HCT116 (cell line): ENCODE results near the gene IRF3. TPM values are rescaled to one million over a fixed set of nuclear protein-coding genes. Genes with fewer than 3 reads are reported as not detected.

Source experiments
- ATAC-seq: fragments of 200-7000 bp; cut with Tn5 transposase; 2 replicates; pipeline ENCODE4 v1.9.1; 2020; ENCODE audit warnings: mild to moderate bottlenecking, moderate library complexity
- BruUV-seq: library from RNA; stranded (reverse); fragments of 400-500 nt; replicated peaks from 2 replicates; lab custom pipeline; 2021; lab: Mats Ljungman, UMichigan
- CTCF ChIA-PET: fragments of 300-600 bp; sonication (Branson Sonifier 250); formaldehyde crosslinking; loops from one replicate; lab custom pipeline; 2021; ENCODE audit warnings: antibody characterized with exemption; lab: Charles Lee
- POLR2A ChIA-PET: fragments of 300-600, 350-600 bp; sonication (Branson Sonifier 250); formaldehyde crosslinking; loops from one replicate; lab custom pipeline; 2021; ENCODE audit warnings: antibody characterized with exemption; lab: Charles Lee
- RAD21 ChIA-PET, 2 experiments: fragments of 300-600 bp; sonication (Branson Sonifier 250); formaldehyde crosslinking; loops; one replicate each; lab custom pipeline; 2023; ENCODE audit warnings: low total read pairs in 2 of 2; ENCODE audit not compliant: uncharacterized antibody in 2 of 2, unreplicated experiment in 2 of 2, low non-redundant PET in 1 of 2; lab: Charles Lee
- DNase-seq: peaks from one replicate; pipeline ENCODE4 v3.0.0-alpha.2; 2010; ENCODE audit warnings: low read depth, low spot score
- H2AFZ ChIP-seq: fragments of 200-600 bp; shearing (Covaris generic), sonication (generic); 2 replicates; pipeline ENCODE4 v1.6.1; 2017; ENCODE audit warnings: low read depth, mixed run types, mixed read lengths, antibody characterized with exemption, low read length; ENCODE audit not compliant: poor library complexity, severe bottlenecking
- H3K27ac ChIP-seq: 2 replicates; pipeline ENCODE4 v1.5.1; 2012; ENCODE audit warnings: low read depth, low read length
- H3K27me3 ChIP-seq: fragments of 200-600 bp; sonication (generic); 2 replicates; pipeline ENCODE4 v1.6.1; 2016; ENCODE audit warnings: mixed run types, low read length, mixed read lengths; ENCODE audit not compliant: insufficient read depth
- H3K36me3 ChIP-seq, 2 experiments: fragments of 200-500 bp in 1 of 2; fragments of 200-600 bp in 1 of 2; sonication (Bioruptor generic) in 1 of 2; sonication (generic) in 1 of 2; 2 replicates each; pipeline versions ENCODE4 v1.5.1 to v1.6.1; 2014 to 2016; ENCODE audit warnings: low read length in 2 of 2, inconsistent platforms in 1 of 2, mixed read lengths in 1 of 2, mixed run types in 1 of 2; ENCODE audit not compliant: insufficient read depth in 2 of 2, control insufficient read depth in 1 of 2
- H3K4me1 ChIP-seq, 2 experiments: fragments of 200-600 bp in 1 of 2; sonication (generic) in 1 of 2; 2 replicates each; pipeline versions ENCODE4 v1.5.1 to v1.6.1; 2012 to 2017; ENCODE audit warnings: low read length in 2 of 2, inconsistent platforms in 1 of 2, mild to moderate bottlenecking in 1 of 2, mixed read lengths in 1 of 2, mixed run types in 1 of 2, moderate library complexity in 1 of 2; ENCODE audit not compliant: insufficient read depth in 2 of 2, control insufficient read depth in 1 of 2
- H3K4me2 ChIP-seq: fragments of 200-600 bp; sonication (generic); 2 replicates; pipeline ENCODE4 v1.6.1; 2017; ENCODE audit warnings: mixed run types, low read length, mixed read lengths
- H3K4me3 ChIP-seq, 2 experiments: fragments of 200-600 bp in 1 of 2; sonication (generic) in 1 of 2; replicated peaks in 1 of 2; 2 replicates each; pipeline ENCODE4 v1.5.1; 2011 to 2016; ENCODE audit warnings: low read length in 2 of 2, control low read depth in 1 of 2, low read depth in 1 of 2, mild to moderate bottlenecking in 1 of 2, mixed read lengths in 1 of 2, mixed run types in 1 of 2
- H3K79me2 ChIP-seq: fragments of 200-600 bp; sonication (generic); 2 replicates; pipeline ENCODE4 v1.6.1; 2017; ENCODE audit warnings: mild to moderate bottlenecking, mixed run types, low read length, moderate library complexity, mixed read lengths; ENCODE audit not compliant: insufficient read depth
- H3K9ac ChIP-seq: fragments of 200-600 bp; sonication (generic); 2 replicates; pipeline ENCODE4 v1.6.1; 2016; ENCODE audit warnings: low read length, mixed read lengths
- H3K9me2 ChIP-seq: fragments of 200-600 bp; sonication (generic), shearing (Covaris generic); 2 replicates; pipeline ENCODE4 v1.6.1; 2017; ENCODE audit warnings: mixed run types, mild to moderate bottlenecking, moderate library complexity; ENCODE audit not compliant: insufficient read depth
- H3K9me3 ChIP-seq, 2 experiments: fragments of 200-500 bp in 1 of 2; fragments of 200-600 bp in 1 of 2; sonication (Bioruptor generic) in 1 of 2; sonication (generic) in 1 of 2; 2 replicates each; pipeline ENCODE4 v1.6.1; 2014 to 2017; ENCODE audit warnings: low read length in 2 of 2, mixed read lengths in 2 of 2, inconsistent platforms in 1 of 2, low read depth in 1 of 2, mild to moderate bottlenecking in 1 of 2, mixed run types in 1 of 2, moderate library complexity in 1 of 2; ENCODE audit not compliant: control insufficient read depth in 1 of 2, insufficient read depth in 1 of 2
- H4K20me1 ChIP-seq: fragments of 200-600 bp; sonication (generic), shearing (Covaris generic); 2 replicates; pipeline ENCODE4 v1.6.1; 2017; ENCODE audit warnings: mixed run types, mild to moderate bottlenecking, moderate library complexity; ENCODE audit not compliant: insufficient read depth
- ATF3 ChIP-seq: IDR thresholded peaks from 2 replicates; pipeline ENCODE4 v1.6.1; 2012
- CBX3 ChIP-seq: IDR thresholded peaks from 2 replicates; pipeline ENCODE4 v1.6.1; 2012; ENCODE audit warnings: low read depth
- CEBPB ChIP-seq: IDR thresholded peaks from 2 replicates; pipeline ENCODE4 v1.6.1; 2012; ENCODE audit warnings: low read depth
- CTCF ChIP-seq, 3 experiments: fragments of 200-600 bp in 1 of 3; sonication (generic) in 1 of 3; IDR thresholded peaks in 2 of 3; conservative IDR thresholded peaks in 1 of 3; 2 replicates each; pipeline ENCODE4 v1.5.1; 2012 to 2017; ENCODE audit warnings: low read depth in 2 of 3, low read length in 2 of 3, antibody characterized with exemption in 1 of 3, borderline replicate concordance in 1 of 3, control low read depth in 1 of 3, mild to moderate bottlenecking in 1 of 3, mixed read lengths in 1 of 3, mixed run types in 1 of 3, moderate library complexity in 1 of 3; ENCODE audit not compliant: insufficient read depth in 1 of 3
- EZH2phosphoT487 ChIP-seq: fragments of 200-600 bp; IDR thresholded peaks from 2 replicates; pipeline ENCODE4 v1.6.1; 2018; ENCODE audit warnings: antibody characterized with exemption, borderline replicate concordance
- FOSL1 ChIP-seq: IDR thresholded peaks from 2 replicates; pipeline ENCODE4 v1.6.1; 2012; ENCODE audit warnings: low read depth
- JUND ChIP-seq: IDR thresholded peaks from 2 replicates; pipeline ENCODE4 v1.6.1; 2012
- POLR2A ChIP-seq: IDR thresholded peaks from 2 replicates; pipeline ENCODE4 v1.7.0; 2011; ENCODE audit warnings: borderline replicate concordance; ENCODE audit not compliant: insufficient read depth, insufficient read length; ENCODE audit errors: extremely low read depth
- POLR2AphosphoS5 ChIP-seq: IDR thresholded peaks from 2 replicates; pipeline ENCODE4 v1.6.1; 2011; ENCODE audit warnings: mild to moderate bottlenecking, low read depth, low read length, moderate library complexity
- SIN3A ChIP-seq: IDR thresholded peaks from 2 replicates; pipeline ENCODE4 v1.6.1; 2012; ENCODE audit warnings: low read depth
- SP1 ChIP-seq: IDR thresholded peaks from 2 replicates; pipeline ENCODE4 v1.6.1; 2012; ENCODE audit warnings: low read depth
- YY1 ChIP-seq: IDR thresholded peaks from 2 replicates; pipeline ENCODE4 v1.6.1; 2011; ENCODE audit warnings: low read length, low read depth, moderate library complexity, mild to moderate bottlenecking; ENCODE audit not compliant: insufficient replicate concordance; ENCODE audit errors: extremely low read depth
- ZBTB33 ChIP-seq: IDR thresholded peaks from 2 replicates; pipeline ENCODE4 v1.6.1; 2011; ENCODE audit warnings: mild to moderate bottlenecking, low read length, moderate library complexity; ENCODE audit not compliant: insufficient replicate concordance; ENCODE audit errors: extremely low read depth
- ZFX ChIP-seq: fragments of 450-650 bp; IDR thresholded peaks from 2 replicates; pipeline ENCODE4 v1.6.1; 2017
- ZNF274 ChIP-seq: fragments of 200-500 bp; sonication (Bioruptor generic); IDR thresholded peaks from 2 replicates; pipeline ENCODE4 v1.6.1; 2014; ENCODE audit warnings: mild to moderate bottlenecking, low read depth, low read length, inconsistent platforms
- intact Hi-C: fragments of 100-400 bp; cut with micrococcal nuclease; formaldehyde crosslinking; loops from 2 replicates; pipeline ENCODE4 v1.10.0; 2022
- total RNA-seq: library from RNA; stranded (reverse); gene quantifications from one replicate; pipeline ENCODE4 v1.2.1, GENCODE V29; 2021; ENCODE audit not compliant: unreplicated experiment
- TF ChIP-seq, protein P1 (sequence below): IDR thresholded peaks from 2 replicates; pipeline ENCODE4 v1.6.1; 2012; ENCODE audit warnings: low read depth

IRF3 gene
- total RNA-seq, 1 experiment from 2014 or later, result 129 TPM

GRCh38 chr19:49678985-49679770, 13.5 kb upstream of the IRF3 start:
- TF ChIP-seq, protein P1, sequence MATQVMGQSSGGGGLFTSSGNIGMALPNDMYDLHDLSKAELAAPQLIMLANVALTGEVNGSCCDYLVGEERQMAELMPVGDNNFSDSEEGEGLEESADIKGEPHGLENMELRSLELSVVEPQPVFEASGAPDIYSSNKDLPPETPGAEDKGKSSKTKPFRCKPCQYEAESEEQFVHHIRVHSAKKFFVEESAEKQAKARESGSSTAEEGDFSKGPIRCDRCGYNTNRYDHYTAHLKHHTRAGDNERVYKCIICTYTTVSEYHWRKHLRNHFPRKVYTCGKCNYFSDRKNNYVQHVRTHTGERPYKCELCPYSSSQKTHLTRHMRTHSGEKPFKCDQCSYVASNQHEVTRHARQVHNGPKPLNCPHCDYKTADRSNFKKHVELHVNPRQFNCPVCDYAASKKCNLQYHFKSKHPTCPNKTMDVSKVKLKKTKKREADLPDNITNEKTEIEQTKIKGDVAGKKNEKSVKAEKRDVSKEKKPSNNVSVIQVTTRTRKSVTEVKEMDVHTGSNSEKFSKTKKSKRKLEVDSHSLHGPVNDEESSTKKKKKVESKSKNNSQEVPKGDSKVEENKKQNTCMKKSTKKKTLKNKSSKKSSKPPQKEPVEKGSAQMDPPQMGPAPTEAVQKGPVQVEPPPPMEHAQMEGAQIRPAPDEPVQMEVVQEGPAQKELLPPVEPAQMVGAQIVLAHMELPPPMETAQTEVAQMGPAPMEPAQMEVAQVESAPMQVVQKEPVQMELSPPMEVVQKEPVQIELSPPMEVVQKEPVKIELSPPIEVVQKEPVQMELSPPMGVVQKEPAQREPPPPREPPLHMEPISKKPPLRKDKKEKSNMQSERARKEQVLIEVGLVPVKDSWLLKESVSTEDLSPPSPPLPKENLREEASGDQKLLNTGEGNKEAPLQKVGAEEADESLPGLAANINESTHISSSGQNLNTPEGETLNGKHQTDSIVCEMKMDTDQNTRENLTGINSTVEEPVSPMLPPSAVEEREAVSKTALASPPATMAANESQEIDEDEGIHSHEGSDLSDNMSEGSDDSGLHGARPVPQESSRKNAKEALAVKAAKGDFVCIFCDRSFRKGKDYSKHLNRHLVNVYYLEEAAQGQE, result no peak
- TF ChIP-seq ZNF274 (no peak), ATF3 (no peak), FOSL1 (no peak), YY1 (no peak), JUND (no peak), CEBPB (no peak), POLR2AphosphoS5 (no peak), SP1 (no peak), CBX3 (no peak), POLR2A (no peak), SIN3A (no peak), EZH2phosphoT487 (no peak), ZBTB33 (no peak), ZFX (no peak), CTCF (IDR thresholded peaks at IDR 0.05 in 2 of 3, conservative IDR thresholded peaks at IDR 0.05 in 1 of 3; ENCODE audit: borderline replicate concordance in 1 of 3, insufficient read depth in 1 of 3, low read depth in 2 of 3, low read length in 2 of 3) (no peak)
- H3K9me3 ChIP-seq, result no peaks in the 10 kb centered on the region
- no peaks in the 10 kb centered on the region for H3K9me2 ChIP-seq
- H3K4me3 ChIP-seq, result no peak overlapping the region
- H2AFZ ChIP-seq, result no peak overlapping the region
- intact Hi-C loops, result loop anchor here (5.0 kb wide), 2 partner anchors 87 to 107 kb away; partner anchors contain the start of gene PRR12
- ChIA-PET POLR2A (interaction anchor here (0.8 to 1.4 kb wide), 2 partner anchors 37 to 133 kb away, joined by 3 to 4 read pairs; partner anchors contain the start of gene SCAF1), CTCF (interaction anchor here (0.6 kb wide), 1 partner anchor 42 kb away, joined by 3 read pairs; no protein-coding TSS in a partner anchor), RAD21 (no interaction called here)
- H3K27ac ChIP-seq, result peak overlapping the region; percentile 24
- peaks cover 30 to 42% of the 10 kb centered on the region in 2 experiments for H3K4me1 ChIP-seq
- no peaks in the 10 kb centered on the region for H3K27me3 ChIP-seq
- ATAC-seq, result no peak
- DNase-seq, result no peak
- no TSS peak for BruUV-seq
- peaks cover 68% of the 10 kb centered on the region for H3K79me2 ChIP-seq
- peak overlapping the region; percentile 58 for H3K4me2 ChIP-seq
- H4K20me1 ChIP-seq, result peaks cover 33% of the 10 kb centered on the region; the same call in 1 of the 2 replicates
- H3K9ac ChIP-seq, result no peak overlapping the region
- peaks cover 19 to 32% of the 10 kb centered on the region in 2 experiments; a peak in 3 of 4 replicates for H3K36me3 ChIP-seq
